Parathyroid adenoma (tissue), 2 donors: ENCODE results near the gene ARHGAP20.

ENCODE experiments used
- H2AFZ ChIP-seq: fragments of 300-600 bp; sonication (generic); one replicate; pipeline ENCODE4 v1.7.0; 2017; ENCODE audit warnings: antibody characterized with exemption, mild to moderate bottlenecking
- H3K27ac ChIP-seq: fragments of 300-600 bp; sonication (generic); one replicate; pipeline ENCODE4 v1.7.0; 2017
- H3K27me3 ChIP-seq: fragments of 300-600 bp; sonication (generic); one replicate; pipeline ENCODE4 v1.7.0; 2017; ENCODE audit warnings: low read length; ENCODE audit not compliant: control insufficient read depth, insufficient read depth
- H3K36me3 ChIP-seq: fragments of 300-600 bp; sonication (generic); one replicate; pipeline ENCODE4 v1.7.0; 2017; ENCODE audit warnings: low read length; ENCODE audit not compliant: control insufficient read depth, insufficient read depth
- H3K4me1 ChIP-seq: fragments of 300-600 bp; sonication (generic); one replicate; pipeline ENCODE4 v1.7.0; 2017; ENCODE audit warnings: control low read depth
- H3K4me2 ChIP-seq: fragments of 300-600 bp; sonication (generic); one replicate; pipeline ENCODE4 v1.7.0; 2017; ENCODE audit warnings: low read length
- H3K4me3 ChIP-seq: fragments of 300-600 bp; sonication (generic); one replicate; pipeline ENCODE4 v1.7.0; 2017; ENCODE audit warnings: low read depth, low read length
- H3K79me2 ChIP-seq: fragments of 300-600 bp; sonication (generic); one replicate; pipeline ENCODE4 v1.7.0; 2017; ENCODE audit warnings: control low read depth
- H3K9ac ChIP-seq: fragments of 300-600 bp; sonication (generic); one replicate; pipeline ENCODE4 v1.7.0; 2017; ENCODE audit warnings: mild to moderate bottlenecking
- H3K9me3 ChIP-seq: fragments of 300-600 bp; sonication (generic); one replicate; pipeline ENCODE4 v1.7.0; 2017; ENCODE audit warnings: low read length; ENCODE audit not compliant: control insufficient read depth
- CTCF ChIP-seq: fragments of 300-600 bp; sonication (generic); IDR thresholded peaks from one replicate; pipeline ENCODE4 v1.7.0; 2017; ENCODE audit warnings: antibody characterized with exemption, mild to moderate bottlenecking
- donor health status: primary hyperparathyroidism.

Gene ARHGAP20

GRCh38 chr11:110711776-110712658, at the start of gene ARHGAP20:
Gene ARHGAP20, minus strand, starts transcription at chr11:110712437. Its CDS starts 206 bp downstream, at chr11:110712231.
- no peaks in the 10 kb centered on the region for H3K36me3 ChIP-seq
- H3K27me3 ChIP-seq: no peaks in the 10 kb centered on the region
- H2AFZ ChIP-seq: peak within 1 kb of the TSS; percentile 86
- peak within 1 kb of the TSS; percentile 52 for H3K4me3 ChIP-seq
- no peak within 1 kb of the TSS for H3K9ac ChIP-seq
- H3K9me3 ChIP-seq: no peaks in the 10 kb centered on the region
- no peaks in the 10 kb centered on the region for H3K4me1 ChIP-seq
- no peak within 1 kb of the TSS for H3K27ac ChIP-seq
- no peaks in the 10 kb centered on the region for H3K79me2 ChIP-seq
- peak within 1 kb of the TSS; percentile 81 for H3K4me2 ChIP-seq
- no peak for TF ChIP-seq CTCF

GRCh38 chr11:110761991-110762390, 49.8 kb upstream of the ARHGAP20 start:
- H3K79me2 ChIP-seq: no peaks in the 10 kb centered on the region
- no peak overlapping the region for H3K27ac ChIP-seq
- H3K36me3 ChIP-seq: no peaks in the 10 kb centered on the region
- no peaks in the 10 kb centered on the region for H3K27me3 ChIP-seq
- H3K4me2 ChIP-seq: no peak overlapping the region
- no peaks in the 10 kb centered on the region for H3K4me1 ChIP-seq
- no peaks in the 10 kb centered on the region for H3K9me3 ChIP-seq
- H3K4me3 ChIP-seq: no peak overlapping the region
- no peak overlapping the region for H3K9ac ChIP-seq
- no peak for TF ChIP-seq CTCF
- H2AFZ ChIP-seq: no peak overlapping the region

- TF ChIP-seq CTCF: no peak
- H2AFZ ChIP-seq: no peak overlapping the region
- no peak overlapping the region for H3K27ac ChIP-seq
- H3K4me3 ChIP-seq: no peak overlapping the region
- H3K36me3 ChIP-seq: no peaks in the 10 kb centered on the region
- no peak overlapping the region for H3K4me2 ChIP-seq
- H3K27me3 ChIP-seq: no peaks in the 10 kb centered on the region
- H3K9ac ChIP-seq: no peak overlapping the region
- H3K9me3 ChIP-seq: no peaks in the 10 kb centered on the region
- H3K4me1 ChIP-seq: no peaks in the 10 kb centered on the region
- no peaks in the 10 kb centered on the region for H3K79me2 ChIP-seq
Observed at GRCh38 chr11:110761131-110761530, 48.9 kb upstream of the ARHGAP20 start.

- no peak overlapping the region for H2AFZ ChIP-seq
- H3K4me1 ChIP-seq: no peaks in the 10 kb centered on the region
- H3K36me3 ChIP-seq: no peaks in the 10 kb centered on the region
- H3K9ac ChIP-seq: no peak overlapping the region
- no peak overlapping the region for H3K4me2 ChIP-seq
- no peak overlapping the region for H3K27ac ChIP-seq
- no peaks in the 10 kb centered on the region for H3K27me3 ChIP-seq
- H3K9me3 ChIP-seq: no peaks in the 10 kb centered on the region
- TF ChIP-seq CTCF: no peak
- H3K79me2 ChIP-seq: no peaks in the 10 kb centered on the region
- H3K4me3 ChIP-seq: no peak overlapping the region
Observed at GRCh38 chr11:110759972-110760381, 47.7 kb upstream of the ARHGAP20 start.
